ENCODE results near the gene EIF3C.
"Not testable (repeated sequence)": the region's sequence is repeated elsewhere in the genome, so short reads cannot be mapped to it uniquely, and the experiment has no call there.

EIF3C gene, protein sequence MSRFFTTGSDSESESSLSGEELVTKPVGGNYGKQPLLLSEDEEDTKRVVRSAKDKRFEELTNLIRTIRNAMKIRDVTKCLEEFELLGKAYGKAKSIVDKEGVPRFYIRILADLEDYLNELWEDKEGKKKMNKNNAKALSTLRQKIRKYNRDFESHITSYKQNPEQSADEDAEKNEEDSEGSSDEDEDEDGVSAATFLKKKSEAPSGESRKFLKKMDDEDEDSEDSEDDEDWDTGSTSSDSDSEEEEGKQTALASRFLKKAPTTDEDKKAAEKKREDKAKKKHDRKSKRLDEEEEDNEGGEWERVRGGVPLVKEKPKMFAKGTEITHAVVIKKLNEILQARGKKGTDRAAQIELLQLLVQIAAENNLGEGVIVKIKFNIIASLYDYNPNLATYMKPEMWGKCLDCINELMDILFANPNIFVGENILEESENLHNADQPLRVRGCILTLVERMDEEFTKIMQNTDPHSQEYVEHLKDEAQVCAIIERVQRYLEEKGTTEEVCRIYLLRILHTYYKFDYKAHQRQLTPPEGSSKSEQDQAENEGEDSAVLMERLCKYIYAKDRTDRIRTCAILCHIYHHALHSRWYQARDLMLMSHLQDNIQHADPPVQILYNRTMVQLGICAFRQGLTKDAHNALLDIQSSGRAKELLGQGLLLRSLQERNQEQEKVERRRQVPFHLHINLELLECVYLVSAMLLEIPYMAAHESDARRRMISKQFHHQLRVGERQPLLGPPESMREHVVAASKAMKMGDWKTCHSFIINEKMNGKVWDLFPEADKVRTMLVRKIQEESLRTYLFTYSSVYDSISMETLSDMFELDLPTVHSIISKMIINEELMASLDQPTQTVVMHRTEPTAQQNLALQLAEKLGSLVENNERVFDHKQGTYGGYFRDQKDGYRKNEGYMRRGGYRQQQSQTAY

GRCh38 chr16:28711220-28712083, at the start of gene EIF3C:
TSS of gene EIF3C (plus strand) at chr16:28711464. CDS start at chr16:28711687, 223 bp downstream.
- DNase-seq (ENCODE audit: low read depth): not testable (repeated sequence)
- peak within 1 kb of the TSS; percentile 46 for H3K4me3 ChIP-seq (ENCODE audit: low read length)

- not testable (repeated sequence) for H3K4me3 ChIP-seq (ENCODE audit: low read length); DNase-seq (ENCODE audit: low read depth)
Measured at GRCh38 chr16:28666264-28666663, 45.0 kb upstream of the EIF3C start.

DNA sequence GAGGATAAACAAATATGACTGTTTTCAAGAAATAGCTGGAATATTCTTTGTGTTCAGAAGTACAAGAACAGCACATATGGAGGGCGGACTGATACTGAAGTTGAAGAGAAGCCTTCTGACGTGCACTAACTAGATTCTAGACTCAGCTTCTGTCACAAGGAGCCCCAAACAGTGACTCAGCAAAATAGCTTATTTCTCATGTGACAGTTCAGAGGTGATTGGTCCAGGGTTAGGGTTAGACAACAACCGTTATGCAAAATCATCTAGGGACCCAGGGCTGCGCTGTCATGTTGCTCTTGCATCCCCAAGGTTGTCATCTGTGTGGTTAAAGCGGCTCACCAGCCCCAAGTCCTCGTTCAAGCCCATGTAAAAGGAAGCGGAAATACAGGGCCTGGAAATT, 43.8 kb upstream of the EIF3C start:
- not testable (repeated sequence) for H3K4me3 ChIP-seq (ENCODE audit: low read length); DNase-seq (ENCODE audit: low read depth)

GRCh38 chr16:28668199-28668598, 43.1 kb upstream of the EIF3C start:
- not testable (repeated sequence) for DNase-seq (ENCODE audit: low read depth); H3K4me3 ChIP-seq (ENCODE audit: low read length)

- not testable (repeated sequence) for DNase-seq (ENCODE audit: low read depth); H3K4me3 ChIP-seq (ENCODE audit: low read length)
Measured at GRCh38 chr16:28688327-28688952, 22.8 kb upstream of the EIF3C start.

- not testable (repeated sequence) for DNase-seq (ENCODE audit: low read depth); H3K4me3 ChIP-seq (ENCODE audit: low read length)
Measured at GRCh38 chr16:28689425-28689824, 21.8 kb upstream of the EIF3C start.

GRCh38 chr16:28691722-28692121, 19.5 kb upstream of the EIF3C start:
- not testable (repeated sequence) for DNase-seq (ENCODE audit: low read depth); H3K4me3 ChIP-seq (ENCODE audit: low read length)

DNA sequence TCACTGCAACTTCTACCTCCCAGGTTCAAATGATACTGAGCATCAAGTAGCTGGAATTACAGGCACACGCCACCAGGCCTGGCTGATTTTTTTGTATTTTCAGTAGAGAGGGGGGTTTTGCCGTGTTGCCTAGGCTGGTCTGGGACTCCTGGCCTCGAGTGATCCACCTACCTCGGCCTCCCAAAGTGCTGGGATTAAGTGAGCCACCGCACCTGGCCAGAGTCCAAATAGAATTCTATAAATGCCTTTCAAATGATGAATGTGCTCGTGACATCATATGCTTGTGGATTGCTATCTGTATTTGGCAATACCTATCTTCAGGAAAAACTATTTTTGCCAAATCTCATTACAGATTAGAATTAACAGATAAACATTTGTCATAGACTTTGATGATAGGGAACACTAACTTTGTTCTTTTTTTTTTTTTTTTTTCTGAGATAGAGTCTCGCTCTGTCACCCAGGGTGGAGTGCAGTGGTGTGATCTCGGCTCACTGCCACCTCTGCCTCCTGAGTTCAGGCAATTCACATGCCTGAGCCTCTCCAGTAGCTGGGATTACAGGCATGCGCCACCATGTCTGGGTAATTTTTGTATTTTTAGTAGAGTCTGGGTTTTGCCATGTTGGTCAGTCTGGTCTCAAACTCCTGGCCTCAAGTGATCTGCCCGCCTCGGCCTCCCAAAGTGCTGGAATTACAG, 17.9 kb upstream of the EIF3C start:
- not testable (repeated sequence) for DNase-seq (ENCODE audit: low read depth)

DNA sequence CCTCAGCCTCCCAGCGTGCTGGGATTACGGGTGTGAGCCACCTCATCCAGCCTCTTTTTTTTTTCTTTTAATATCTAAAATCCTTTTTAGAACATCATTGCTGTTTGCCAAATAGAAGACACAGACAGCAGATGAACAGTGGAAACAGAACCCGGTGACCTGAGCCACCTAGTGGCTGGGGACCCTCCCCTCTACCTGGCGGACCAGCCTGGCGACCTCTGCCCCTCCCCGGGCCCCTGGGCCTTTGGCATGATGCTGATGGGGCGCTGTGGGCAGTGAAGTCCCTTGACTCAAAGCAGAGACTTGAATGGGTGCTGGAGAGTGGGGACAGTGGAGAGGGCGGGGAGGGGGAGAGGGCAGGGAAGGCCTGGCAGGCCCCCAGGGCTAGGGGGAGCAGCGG, 11.5 kb upstream of the EIF3C start:
- H3K4me3 ChIP-seq (ENCODE audit: low read length); DNase-seq (ENCODE audit: low read depth): not testable (repeated sequence)

More for the DNA sequence above, 17.9 kb upstream of the EIF3C start:
- not testable (repeated sequence) for H3K4me3 ChIP-seq (ENCODE audit: low read length)

DNA sequence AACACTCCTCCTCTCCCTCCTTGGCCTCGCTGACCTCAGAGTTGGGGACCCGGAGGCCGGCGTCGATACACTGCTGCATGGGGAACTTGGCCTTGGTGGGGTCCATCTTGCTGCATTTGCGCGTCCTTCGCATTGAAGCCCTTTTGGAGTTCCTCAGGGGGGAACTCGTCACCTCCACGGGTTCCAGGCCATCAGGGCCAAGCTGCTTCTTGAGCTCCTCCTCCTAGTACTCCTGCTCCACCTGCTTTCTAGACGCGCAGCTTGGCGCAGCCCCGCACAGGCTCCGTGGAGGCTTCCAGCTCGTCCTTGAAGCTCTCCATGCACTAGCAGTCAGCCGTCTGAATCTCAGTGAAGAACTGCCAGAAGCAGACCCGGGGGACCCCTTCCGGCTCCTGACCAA, 10.9 kb upstream of the EIF3C start:
- DNase-seq (ENCODE audit: low read depth); H3K4me3 ChIP-seq (ENCODE audit: low read length): not testable (repeated sequence)

- DNase-seq (ENCODE audit: low read depth); H3K4me3 ChIP-seq (ENCODE audit: low read length): not testable (repeated sequence)
Measured at GRCh38 chr16:28701384-28701783, 9.9 kb upstream of the EIF3C start.

DNA sequence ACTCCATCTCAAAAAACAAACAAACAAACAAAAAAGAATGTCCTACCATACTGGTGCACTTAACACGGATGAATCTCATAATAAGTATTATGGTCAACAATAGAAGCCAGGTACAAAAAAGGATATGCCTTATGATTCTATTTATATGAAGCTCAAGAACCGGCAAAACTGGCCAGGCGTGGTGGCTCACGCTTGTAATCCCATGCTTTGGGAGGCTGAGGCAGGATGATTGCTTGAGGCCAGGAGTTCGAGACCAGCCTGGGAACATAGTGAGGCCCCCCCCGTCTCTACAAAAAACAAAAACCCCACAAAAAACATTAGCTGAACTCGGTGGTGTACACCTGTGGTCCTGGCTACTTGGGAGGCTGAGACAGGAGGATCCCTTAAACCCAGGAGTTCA, 7.0 kb upstream of the EIF3C start:
- H3K4me3 ChIP-seq (ENCODE audit: low read length); DNase-seq (ENCODE audit: low read depth): not testable (repeated sequence)

DNA sequence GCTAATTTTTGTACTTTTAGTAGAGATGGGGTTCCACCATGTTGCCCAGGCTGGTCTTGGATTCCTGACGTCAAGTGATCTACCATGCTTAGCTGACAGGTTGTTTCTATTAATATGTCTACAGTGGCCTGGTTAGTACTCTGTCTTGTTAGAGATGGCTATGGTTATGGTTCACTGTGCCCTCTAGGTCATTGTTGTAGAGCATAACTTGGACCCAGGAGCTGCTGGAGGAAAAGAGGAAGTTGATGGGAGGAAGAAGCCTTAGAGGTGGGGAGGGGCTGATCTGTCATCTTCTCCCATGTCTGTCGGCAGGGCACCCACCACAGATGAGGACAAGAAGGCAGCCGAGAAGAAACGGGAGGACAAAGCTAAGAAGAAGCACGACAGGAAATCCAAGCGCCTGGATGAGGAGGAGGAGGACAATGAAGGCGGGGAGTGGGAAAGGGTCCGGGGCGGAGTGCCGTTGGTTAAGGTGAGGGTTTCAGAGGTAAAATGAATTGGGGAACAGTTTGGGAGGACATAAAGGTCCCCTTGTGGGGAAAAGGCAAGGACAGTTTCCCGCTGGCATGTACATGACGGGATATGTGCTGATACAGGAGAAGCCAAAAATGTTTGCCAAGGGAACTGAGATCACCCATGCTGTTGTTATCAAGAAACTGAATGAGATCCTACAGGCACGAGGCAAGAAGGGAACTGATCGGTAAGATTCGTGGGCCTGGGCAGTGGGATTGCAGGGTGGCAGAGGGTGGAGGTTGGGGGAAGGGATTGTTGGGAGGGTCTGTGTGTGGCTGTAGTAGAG, 11.8 kb downstream of the EIF3C start:
- not testable (repeated sequence) for DNase-seq (ENCODE audit: low read depth); H3K4me3 ChIP-seq (ENCODE audit: low read length)

DNA sequence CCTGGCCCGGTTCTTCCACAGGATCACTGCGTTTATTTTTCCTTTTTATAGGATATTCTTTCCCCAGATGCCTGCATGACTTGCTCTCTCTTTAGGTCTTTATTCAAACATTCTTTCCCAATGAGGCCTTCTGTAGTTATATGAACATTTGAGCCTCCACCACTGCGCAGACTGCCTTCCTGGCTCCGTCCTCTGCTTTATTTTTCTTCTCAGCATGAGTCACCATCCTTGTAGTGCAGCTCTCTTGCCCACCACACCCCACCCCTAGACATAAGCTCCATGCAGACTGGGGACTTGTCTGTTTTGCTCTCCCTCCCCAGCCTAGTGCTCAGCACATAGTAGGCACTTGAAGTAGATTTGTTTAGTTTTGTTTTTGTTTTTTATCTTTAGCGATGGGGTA, 20.0 kb downstream of the EIF3C start:
- not testable (repeated sequence) for DNase-seq (ENCODE audit: low read depth); H3K4me3 ChIP-seq (ENCODE audit: low read length)

DNA sequence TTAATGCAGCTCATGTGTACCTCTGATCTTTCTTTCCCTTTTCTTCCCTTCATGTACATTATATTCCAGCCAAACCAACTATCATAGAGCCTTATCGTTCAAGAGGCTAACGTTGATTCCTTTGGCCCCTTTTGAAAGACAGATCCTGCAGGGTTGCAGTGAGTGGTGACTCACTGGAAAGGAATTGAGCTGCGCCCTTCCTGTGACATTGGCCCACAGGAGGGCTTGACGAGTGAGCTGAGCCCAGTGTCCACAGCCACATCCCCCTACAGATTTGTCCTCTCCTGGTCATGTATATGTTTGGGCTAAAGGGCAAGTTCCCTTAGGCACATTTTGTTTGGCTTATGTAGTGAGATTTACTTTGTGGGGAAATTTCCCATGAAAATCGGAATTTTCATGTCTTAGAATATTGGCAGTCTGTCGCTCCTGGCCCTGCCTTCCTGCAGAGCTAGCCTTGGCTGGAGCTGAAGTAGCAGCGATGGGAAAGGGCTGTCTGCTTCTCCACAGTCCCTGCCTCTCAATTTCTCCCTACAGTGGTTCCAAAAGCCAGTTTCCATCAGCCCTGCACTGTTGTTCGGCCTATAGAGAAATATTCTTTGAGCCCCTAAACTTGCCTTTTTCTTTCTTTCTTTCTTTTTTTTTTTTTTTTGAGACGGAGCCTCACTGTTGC, 21.3 kb downstream of the EIF3C start:
- not testable (repeated sequence) for DNase-seq (ENCODE audit: low read depth)

GRCh38 chr16:28739787-28740186, 28.5 kb downstream of the EIF3C start:
- DNase-seq (ENCODE audit: low read depth); H3K4me3 ChIP-seq (ENCODE audit: low read length): not testable (repeated sequence)

More for the DNA sequence above, 21.3 kb downstream of the EIF3C start:
- H3K4me3 ChIP-seq (ENCODE audit: low read length): not testable (repeated sequence)

- H3K4me3 ChIP-seq (ENCODE audit: low read length); DNase-seq (ENCODE audit: low read depth): not testable (repeated sequence)
Measured at GRCh38 chr16:28740631-28741030, 29.4 kb downstream of the EIF3C start.
